GM12878 (cell line): ENCODE results near the gene PLET1. TPM values are rescaled to one million over a fixed set of nuclear protein-coding genes. Genes with fewer than 3 reads are reported as not detected.

Source experiments
- ATAC-seq: fragments of 200-7000 bp; cut with Tn5 transposase; 3 replicates; pipeline ENCODE4 v1.9.1; 2020; ENCODE audit warnings: mild to moderate bottlenecking, moderate library complexity
- BruUV-seq: library from RNA; stranded (reverse); fragments of 400-500 nt; replicated peaks from 2 replicates; lab custom pipeline; 2021; lab: Mats Ljungman, UMichigan
- CTCF ChIA-PET: fragments of 300-600 bp; sonication (Branson Sonifier 250); formaldehyde crosslinking; extraction: SDS; loops from one replicate; lab custom pipeline; 2021; ENCODE audit warnings: inconsistent platforms; lab: Yijun Ruan, JAX
- POLR2A ChIA-PET: fragments of 350-600 bp; formaldehyde crosslinking; extraction: SDS; loops from one replicate; lab custom pipeline; 2021; ENCODE audit warnings: inconsistent platforms; lab: Charles Lee
- RAD21 ChIA-PET: fragments of 300-600 bp; sonication (Branson Sonifier 250); formaldehyde crosslinking; loops from one replicate; lab custom pipeline; 2023; ENCODE audit warnings: antibody characterized with exemption; ENCODE audit not compliant: unreplicated experiment; lab: Charles Lee
- SMC1A ChIA-PET: fragments of 300-600 bp; sonication (Branson Sonifier 250); formaldehyde crosslinking; loops from one replicate; lab custom pipeline; 2023; ENCODE audit not compliant: unreplicated experiment, uncharacterized antibody; lab: Charles Lee
- DNase-seq: peaks from one replicate; pipeline ENCODE4 v3.0.0-alpha.2; 2011; ENCODE audit warnings: low read depth, low spot score
- FAIRE-seq: peaks from 3 replicates; lab custom pipeline; 2011; peaks lifted over from hg19 to GRCh38; lab: Jason Lieb, UNC
- H2AFZ ChIP-seq: 2 replicates; pipeline ENCODE4 v1.6.0; 2011; ENCODE audit warnings: low read depth, low read length, control low read depth; ENCODE audit not compliant: control insufficient read depth
- H3K27ac ChIP-seq: 2 replicates; pipeline ENCODE4 v1.5.1; 2011; ENCODE audit warnings: control low read depth; ENCODE audit not compliant: control insufficient read depth, insufficient read depth
- H3K27me3 ChIP-seq, 2 experiments: replicated peaks in 1 of 2; 2 replicates each; pipeline versions ENCODE4 v1.6.0 to v1.6.1; 2011; ENCODE audit warnings: low read length in 1 of 2; ENCODE audit not compliant: control insufficient read depth in 2 of 2, insufficient read depth in 2 of 2
- H3K36me3 ChIP-seq, 2 experiments: 2 replicates each; pipeline ENCODE4 v1.5.1; 2011; ENCODE audit warnings: low read length in 1 of 2; ENCODE audit not compliant: control insufficient read depth in 2 of 2, insufficient read depth in 2 of 2
- H3K4me1 ChIP-seq: 2 replicates; pipeline ENCODE4 v1.6.1; 2011; ENCODE audit warnings: mild to moderate bottlenecking, low read length, moderate library complexity, mixed read lengths; ENCODE audit not compliant: control insufficient read depth, insufficient read depth
- H3K4me2 ChIP-seq: 2 replicates; pipeline ENCODE4 v1.6.0; 2011; ENCODE audit warnings: control low read depth; ENCODE audit not compliant: control insufficient read depth, insufficient read depth
- H3K4me3 ChIP-seq: fragments of 200-600 bp; sonication (generic); 2 replicates; pipeline ENCODE4 v1.5.1; 2016
- H3K79me2 ChIP-seq: 2 replicates; pipeline ENCODE4 v1.6.0; 2011; ENCODE audit warnings: low read length; ENCODE audit not compliant: control insufficient read depth, insufficient read depth
- H3K9ac ChIP-seq: 2 replicates; pipeline ENCODE4 v1.8.0; 2011; ENCODE audit warnings: low read length, control low read depth, mixed read lengths; ENCODE audit not compliant: control insufficient read depth, insufficient read depth
- H3K9me3 ChIP-seq: replicated peaks from 3 replicates; pipeline ENCODE4 v1.5.1; 2011; ENCODE audit warnings: mild to moderate bottlenecking, low read length; ENCODE audit not compliant: control insufficient read depth, insufficient read depth
- H4K20me1 ChIP-seq: 2 replicates; pipeline ENCODE4 v1.6.0; 2011; ENCODE audit not compliant: control insufficient read depth, insufficient read depth
- ETV6 ChIP-seq, 2 experiments: fragments of 450-650 bp in 1 of 2; IDR thresholded peaks in 1 of 2; conservative IDR thresholded peaks in 1 of 2; 2 replicates each; pipeline ENCODE4 v1.6.1; 2014; ENCODE audit warnings: antibody characterized with exemption in 1 of 2, borderline replicate concordance in 1 of 2, low read depth in 1 of 2, mild to moderate bottlenecking in 1 of 2, moderate library complexity in 1 of 2
- HDAC2 ChIP-seq: fragments of 200-600 bp; sonication (generic); IDR thresholded peaks from 2 replicates; pipeline ENCODE4 v1.6.1; 2017
- HDGF ChIP-seq: fragments of 450-650 bp; IDR thresholded peaks from 2 replicates; pipeline ENCODE4 v1.6.1; 2016; ENCODE audit warnings: antibody characterized with exemption
- JUNB ChIP-seq: IDR thresholded peaks from 2 replicates; pipeline ENCODE4 v1.6.1; 2016; ENCODE audit warnings: antibody characterized with exemption, mild to moderate bottlenecking
- KLF5 ChIP-seq: fragments of 450-650 bp; IDR thresholded peaks from 2 replicates; pipeline ENCODE4 v1.6.1; 2014; ENCODE audit warnings: mild to moderate bottlenecking; ENCODE audit not compliant: partially characterized antibody
- NBN ChIP-seq: fragments of 450-650 bp; IDR thresholded peaks from 2 replicates; pipeline ENCODE4 v1.6.1; 2016
- NFXL1 ChIP-seq: fragments of 450-650 bp; IDR thresholded peaks from 2 replicates; pipeline ENCODE4 v1.6.1; 2017; ENCODE audit warnings: antibody characterized with exemption, mild to moderate bottlenecking, borderline replicate concordance
- NR2C2 ChIP-seq: IDR thresholded peaks from 2 replicates; pipeline ENCODE4 v1.6.1; 2011; ENCODE audit warnings: borderline replicate concordance, low read depth; ENCODE audit not compliant: control insufficient read depth, insufficient read length
- PAX5 ChIP-seq: IDR thresholded peaks from 2 replicates; pipeline ENCODE4 v1.6.1; 2011; ENCODE audit warnings: low read depth, low read length, borderline replicate concordance
- SIN3A ChIP-seq: IDR thresholded peaks from 2 replicates; pipeline ENCODE4 v1.6.1; 2012; ENCODE audit warnings: low read depth, low read length, improper control_type of control experiment
- SMAD1 ChIP-seq: fragments of 450-650 bp; IDR thresholded peaks from 2 replicates; pipeline ENCODE4 v1.6.1; 2018; ENCODE audit warnings: mild to moderate bottlenecking, low read depth; ENCODE audit not compliant: partially characterized antibody
- SPI1 ChIP-seq: IDR thresholded peaks from 2 replicates; pipeline ENCODE4 v1.6.1; 2011; ENCODE audit warnings: low read depth, mild to moderate bottlenecking, low read length, moderate library complexity, borderline replicate concordance; ENCODE audit not compliant: insufficient read depth
- YY1 ChIP-seq: IDR thresholded peaks from 2 replicates; pipeline ENCODE4 v1.6.1; 2011; ENCODE audit warnings: low read depth, mild to moderate bottlenecking, low read length
- ZBED1 ChIP-seq: IDR thresholded peaks from 2 replicates; pipeline ENCODE4 v1.6.1; 2016; ENCODE audit warnings: borderline replicate concordance
- ZNF274 ChIP-seq: IDR thresholded peaks from one replicate; pipeline ENCODE4 v1.8.0; 2011; ENCODE audit not compliant: insufficient read length, insufficient read depth
- WGBS: methylation state at CpG from one replicate; pipeline ENCODE4 v1.1.6; 2016; ENCODE audit warnings: low lambda C conversion rate; ENCODE audit not compliant: insufficient replicate concordance, insufficient coverage; ENCODE audit errors: missing lambda C conversion rate; 5-methylcytosine and 5-hydroxymethylcytosine counted together
- in situ Hi-C: fragments of 300-500 bp; cut with MboI; formaldehyde crosslinking; loops from 9 replicates; pipeline ENCODE4 v1.14.3; 2018; ENCODE audit warnings: mixed read lengths
- intact Hi-C: fragments of 100-400 bp; cut with micrococcal nuclease; formaldehyde crosslinking; loops from one replicate; pipeline ENCODE4 v1.14.2; 2022; ENCODE audit not compliant: unreplicated experiment
- polyA plus RNA-seq, 11 experiments: library from polyadenylated mRNA; depleted of rRNA in 4 of 11; unstranded in 6 of 11; stranded (reverse) in 5 of 11; fragments of >200 nt; fragmentation: Nextera tagmentation in 4 of 11; fragmentation: Illumina TruSeq in 1 of 11; extraction: Ambion mirVana in 4 of 11; extraction: Trizol in 1 of 11; gene quantifications; 1 replicate in 1 of 11; 2 replicates in 10 of 11; pipeline versions ENCODE4 v1.2.1 to v1.2.3, GENCODE V29; 2011 to 2016; ENCODE audit warnings: inconsistent platforms in 2 of 11, missing spikeins in 2 of 11, low read depth in 1 of 11
- total RNA-seq, 4 experiments: library from RNA; depleted of rRNA in 3 of 4; stranded (reverse); fragments of >200 nt in 3 of 4; fragmentation: Illumina TruSeq in 1 of 4; extraction: Trizol in 1 of 4; gene quantifications; 2 replicates each; pipeline versions ENCODE4 v1.2.1 to v1.2.3, GENCODE V29; 2013 to 2021
- TF ChIP-seq, protein P1 (sequence below): IDR thresholded peaks from 2 replicates; pipeline ENCODE4 v1.6.1; 2012; ENCODE audit warnings: low read depth, low read length, improper control_type of control experiment
- TF ChIP-seq, protein P2 (sequence below): fragments of 450-650 bp; IDR thresholded peaks from 2 replicates; pipeline ENCODE4 v1.6.1; 2018; ENCODE audit warnings: mild to moderate bottlenecking, low read depth, moderate library complexity; ENCODE audit not compliant: partially characterized antibody
- TF ChIP-seq, protein P3 (sequence below): fragments of 450-650 bp; conservative IDR thresholded peaks from 2 replicates; pipeline ENCODE4 v1.6.1; 2017; ENCODE audit warnings: mild to moderate bottlenecking, moderate library complexity
- TF ChIP-seq, protein P4 (sequence below): IDR thresholded peaks from 2 replicates; pipeline ENCODE4 v1.6.1; 2012; ENCODE audit warnings: low read depth, low read length, improper control_type of control experiment

PLET1 gene
- total and polyA plus RNA-seq, 10 of the 15 experiments (the other 5 are each of a cell fraction or from before 2014, with no cell fraction given) = not detected

DNA sequence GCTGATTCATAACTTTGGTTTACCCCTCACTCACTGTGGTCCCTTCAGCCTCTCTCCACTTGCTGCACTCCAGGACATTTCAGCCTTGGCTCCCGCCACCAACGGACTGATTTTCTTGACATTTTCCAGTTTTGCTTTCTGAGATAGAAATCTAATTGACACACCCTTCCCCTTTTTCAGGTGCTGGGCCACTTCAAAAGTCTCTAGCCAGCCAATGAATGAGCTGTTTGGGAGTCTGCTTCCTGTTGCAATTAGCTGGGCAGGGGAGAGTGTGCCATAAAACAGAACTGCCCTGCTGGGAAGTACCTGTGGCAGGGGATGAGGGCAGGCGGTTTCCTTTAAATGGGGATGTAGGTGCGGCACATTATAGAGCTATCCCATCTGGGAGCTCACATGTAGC is 21.1 kb upstream of the PLET1 start:
- no peaks in the 10 kb centered on the region for H4K20me1 ChIP-seq
- 3% methylated on average over 4 of the region's 4 CpGs for WGBS
- ChIA-PET RAD21 (interaction anchor here (1.1 to 3.7 kb wide), 5 partner anchors 62 to 1008 kb away, joined by 3 to 62 read pairs (median 14); no protein-coding TSS in a partner anchor), SMC1A (interaction anchor here (0.7 to 8.4 kb wide), 7 partner anchors 11 to 1008 kb away, joined by 3 to 161 read pairs (median 4); partner anchors contain the start of gene PTS), POLR2A (interaction anchor here (0.6 kb wide), 1 partner anchor 40 kb away, joined by 3 read pairs; no protein-coding TSS in a partner anchor), CTCF (interaction anchor here (0.5 to 9.3 kb wide), 16 partner anchors 7 to 1249 kb away, joined by 3 to 314 read pairs (median 5); partner anchors contain the start of gene PTS)
- H3K4me1 ChIP-seq = no peaks in the 10 kb centered on the region
- no peaks in the 10 kb centered on the region for H3K9me3 ChIP-seq
- FAIRE-seq (no peak), DNase-seq (no peak), ATAC-seq (no peak)
- in situ Hi-C loops = loop anchor here (5.0 kb wide), 1 partner anchor 169 kb away; no protein-coding TSS in a partner anchor
- H3K4me2 ChIP-seq = no peak overlapping the region
- no peak overlapping the region for H2AFZ ChIP-seq
- no TSS peak for BruUV-seq
- TF ChIP-seq, protein P1, sequence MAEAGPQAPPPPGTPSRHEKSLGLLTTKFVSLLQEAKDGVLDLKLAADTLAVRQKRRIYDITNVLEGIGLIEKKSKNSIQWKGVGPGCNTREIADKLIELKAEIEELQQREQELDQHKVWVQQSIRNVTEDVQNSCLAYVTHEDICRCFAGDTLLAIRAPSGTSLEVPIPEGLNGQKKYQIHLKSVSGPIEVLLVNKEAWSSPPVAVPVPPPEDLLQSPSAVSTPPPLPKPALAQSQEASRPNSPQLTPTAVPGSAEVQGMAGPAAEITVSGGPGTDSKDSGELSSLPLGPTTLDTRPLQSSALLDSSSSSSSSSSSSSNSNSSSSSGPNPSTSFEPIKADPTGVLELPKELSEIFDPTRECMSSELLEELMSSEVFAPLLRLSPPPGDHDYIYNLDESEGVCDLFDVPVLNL = no peak
- TF ChIP-seq ZNF274 (no peak), NBN (no peak), PAX5 (no peak), SMAD1 (no peak), KLF5 (no peak), SIN3A (no peak), ETV6 (conservative IDR thresholded peaks at IDR 0.05 in 1 of 2, IDR thresholded peaks at IDR 0.05 in 1 of 2; ENCODE audit: borderline replicate concordance in 1 of 2, low read depth in 1 of 2) (no peak), ZBED1 (no peak), NFXL1 (no peak), SPI1 (no peak), NR2C2 (no peak), HDGF (no peak), JUNB (no peak), HDAC2 (no peak), YY1 (no peak)
- TF ChIP-seq, protein P2, sequence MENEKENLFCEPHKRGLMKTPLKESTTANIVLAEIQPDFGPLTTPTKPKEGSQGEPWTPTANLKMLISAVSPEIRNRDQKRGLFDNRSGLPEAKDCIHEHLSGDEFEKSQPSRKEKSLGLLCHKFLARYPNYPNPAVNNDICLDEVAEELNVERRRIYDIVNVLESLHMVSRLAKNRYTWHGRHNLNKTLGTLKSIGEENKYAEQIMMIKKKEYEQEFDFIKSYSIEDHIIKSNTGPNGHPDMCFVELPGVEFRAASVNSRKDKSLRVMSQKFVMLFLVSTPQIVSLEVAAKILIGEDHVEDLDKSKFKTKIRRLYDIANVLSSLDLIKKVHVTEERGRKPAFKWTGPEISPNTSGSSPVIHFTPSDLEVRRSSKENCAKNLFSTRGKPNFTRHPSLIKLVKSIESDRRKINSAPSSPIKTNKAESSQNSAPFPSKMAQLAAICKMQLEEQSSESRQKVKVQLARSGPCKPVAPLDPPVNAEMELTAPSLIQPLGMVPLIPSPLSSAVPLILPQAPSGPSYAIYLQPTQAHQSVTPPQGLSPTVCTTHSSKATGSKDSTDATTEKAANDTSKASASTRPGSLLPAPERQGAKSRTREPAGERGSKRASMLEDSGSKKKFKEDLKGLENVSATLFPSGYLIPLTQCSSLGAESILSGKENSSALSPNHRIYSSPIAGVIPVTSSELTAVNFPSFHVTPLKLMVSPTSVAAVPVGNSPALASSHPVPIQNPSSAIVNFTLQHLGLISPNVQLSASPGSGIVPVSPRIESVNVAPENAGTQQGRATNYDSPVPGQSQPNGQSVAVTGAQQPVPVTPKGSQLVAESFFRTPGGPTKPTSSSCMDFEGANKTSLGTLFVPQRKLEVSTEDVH = no peak
- TF ChIP-seq, protein P3, sequence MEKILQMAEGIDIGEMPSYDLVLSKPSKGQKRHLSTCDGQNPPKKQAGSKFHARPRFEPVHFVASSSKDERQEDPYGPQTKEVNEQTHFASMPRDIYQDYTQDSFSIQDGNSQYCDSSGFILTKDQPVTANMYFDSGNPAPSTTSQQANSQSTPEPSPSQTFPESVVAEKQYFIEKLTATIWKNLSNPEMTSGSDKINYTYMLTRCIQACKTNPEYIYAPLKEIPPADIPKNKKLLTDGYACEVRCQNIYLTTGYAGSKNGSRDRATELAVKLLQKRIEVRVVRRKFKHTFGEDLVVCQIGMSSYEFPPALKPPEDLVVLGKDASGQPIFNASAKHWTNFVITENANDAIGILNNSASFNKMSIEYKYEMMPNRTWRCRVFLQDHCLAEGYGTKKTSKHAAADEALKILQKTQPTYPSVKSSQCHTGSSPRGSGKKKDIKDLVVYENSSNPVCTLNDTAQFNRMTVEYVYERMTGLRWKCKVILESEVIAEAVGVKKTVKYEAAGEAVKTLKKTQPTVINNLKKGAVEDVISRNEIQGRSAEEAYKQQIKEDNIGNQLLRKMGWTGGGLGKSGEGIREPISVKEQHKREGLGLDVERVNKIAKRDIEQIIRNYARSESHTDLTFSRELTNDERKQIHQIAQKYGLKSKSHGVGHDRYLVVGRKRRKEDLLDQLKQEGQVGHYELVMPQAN = no peak
- TF ChIP-seq, protein P4, sequence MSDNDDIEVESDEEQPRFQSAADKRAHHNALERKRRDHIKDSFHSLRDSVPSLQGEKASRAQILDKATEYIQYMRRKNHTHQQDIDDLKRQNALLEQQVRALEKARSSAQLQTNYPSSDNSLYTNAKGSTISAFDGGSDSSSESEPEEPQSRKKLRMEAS = no peak
- no peaks in the 10 kb centered on the region for H3K79me2 ChIP-seq
- H3K4me3 ChIP-seq = no peak overlapping the region
- intact Hi-C loops = loop anchor here (2.0 kb wide), 1 partner anchor 347 kb away; no protein-coding TSS in a partner anchor
- H3K36me3 ChIP-seq = no peaks in the 10 kb centered on the region
- no peak overlapping the region for H3K9ac ChIP-seq
- no peak overlapping the region for H3K27ac ChIP-seq
- no peaks in the 10 kb centered on the region for H3K27me3 ChIP-seq
